Measurements from ENCODE around the gene KAT8. TPM values are rescaled to one million over a fixed set of nuclear protein-coding genes. Genes with fewer than 3 reads are reported as not detected.

KAT8 gene
- total and polyA plus RNA-seq, 2 of the 13 experiments (the other 11 are each of a cell fraction or from before 2014, with no cell fraction given), result 79.0 to 84.2 TPM

DNA sequence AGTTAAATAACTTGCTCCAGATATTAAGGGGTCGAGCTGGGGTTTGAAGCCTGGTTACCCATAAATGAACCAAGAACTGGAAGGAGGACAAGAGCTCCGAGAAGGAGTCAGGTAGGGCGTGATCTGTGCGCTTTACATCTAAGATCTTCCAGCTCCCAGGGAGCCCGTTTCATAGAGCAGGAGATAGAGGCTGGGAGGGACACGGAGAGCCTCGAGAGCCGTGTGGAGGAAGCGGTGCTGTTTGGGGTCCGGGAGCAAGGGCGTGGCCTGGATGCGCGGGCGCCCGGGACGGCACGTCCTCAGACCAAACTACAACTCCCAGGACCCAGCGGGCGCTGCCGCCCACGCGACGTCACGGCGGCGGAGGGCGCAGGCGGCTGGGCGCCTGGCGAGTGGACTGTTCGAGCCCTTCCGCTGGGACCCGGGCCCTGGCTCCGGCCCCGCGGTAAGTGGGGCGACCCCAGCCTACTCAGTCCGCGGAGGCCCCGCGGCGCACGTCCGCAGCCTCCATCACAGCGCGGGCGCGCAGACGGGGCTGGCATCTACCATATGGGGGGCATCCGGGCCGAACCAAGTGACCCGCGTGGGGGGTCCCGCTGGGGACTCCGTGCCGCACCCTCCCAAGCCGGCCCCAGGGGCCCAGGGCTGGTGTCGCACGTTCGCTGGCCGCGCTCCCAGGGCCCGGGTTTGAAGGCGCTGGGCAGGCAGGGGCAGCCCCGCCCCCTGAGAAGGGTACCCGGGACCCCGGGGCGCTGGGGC lies 9.2 kb upstream of the KAT8 start, which contains the start of gene BCKDK (continued):
- TF ChIP-seq RBFOX2 (IDR thresholded peaks at IDR 0.05; ENCODE audit: low read depth, low read length), result peak; percentile 90
- TF ChIP-seq HNRNPK (IDR thresholded peaks at IDR 0.05; ENCODE audit: low read depth, low read length, poor library complexity, severe bottlenecking), result peak; percentile 68
- TF ChIP-seq ZNF282 (IDR thresholded peaks at IDR 0.05; ENCODE audit: partially characterized antibody), result no peak
- TF ChIP-seq, protein P1, sequence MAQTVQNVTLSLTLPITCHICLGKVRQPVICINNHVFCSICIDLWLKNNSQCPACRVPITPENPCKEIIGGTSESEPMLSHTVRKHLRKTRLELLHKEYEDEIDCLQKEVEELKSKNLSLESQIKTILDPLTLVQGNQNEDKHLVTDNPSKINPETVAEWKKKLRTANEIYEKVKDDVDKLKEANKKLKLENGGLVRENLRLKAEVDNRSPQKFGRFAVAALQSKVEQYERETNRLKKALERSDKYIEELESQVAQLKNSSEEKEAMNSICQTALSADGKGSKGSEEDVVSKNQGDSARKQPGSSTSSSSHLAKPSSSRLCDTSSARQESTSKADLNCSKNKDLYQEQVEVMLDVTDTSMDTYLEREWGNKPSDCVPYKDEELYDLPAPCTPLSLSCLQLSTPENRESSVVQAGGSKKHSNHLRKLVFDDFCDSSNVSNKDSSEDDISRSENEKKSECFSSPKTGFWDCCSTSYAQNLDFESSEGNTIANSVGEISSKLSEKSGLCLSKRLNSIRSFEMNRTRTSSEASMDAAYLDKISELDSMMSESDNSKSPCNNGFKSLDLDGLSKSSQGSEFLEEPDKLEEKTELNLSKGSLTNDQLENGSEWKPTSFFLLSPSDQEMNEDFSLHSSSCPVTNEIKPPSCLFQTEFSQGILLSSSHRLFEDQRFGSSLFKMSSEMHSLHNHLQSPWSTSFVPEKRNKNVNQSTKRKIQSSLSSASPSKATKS (CRISPR knock-in tag; IDR thresholded peaks at IDR 0.05), result no peak
- TF ChIP-seq KDM1A (CRISPR knock-in tag; IDR thresholded peaks at IDR 0.05), result no peak
- TF ChIP-seq YEATS2 (CRISPR knock-in tag; IDR thresholded peaks at IDR 0.05; ENCODE audit: borderline replicate concordance), result peak; percentile 69; the same call in 1 of the 2 replicates
- peak; percentile 85 for TF ChIP-seq CREB1 (IDR thresholded peaks at IDR 0.05)
- peak; percentile 92 for TF ChIP-seq CREB1 (CRISPR knock-in tag; IDR thresholded peaks at IDR 0.05)
- TF ChIP-seq, protein P2, sequence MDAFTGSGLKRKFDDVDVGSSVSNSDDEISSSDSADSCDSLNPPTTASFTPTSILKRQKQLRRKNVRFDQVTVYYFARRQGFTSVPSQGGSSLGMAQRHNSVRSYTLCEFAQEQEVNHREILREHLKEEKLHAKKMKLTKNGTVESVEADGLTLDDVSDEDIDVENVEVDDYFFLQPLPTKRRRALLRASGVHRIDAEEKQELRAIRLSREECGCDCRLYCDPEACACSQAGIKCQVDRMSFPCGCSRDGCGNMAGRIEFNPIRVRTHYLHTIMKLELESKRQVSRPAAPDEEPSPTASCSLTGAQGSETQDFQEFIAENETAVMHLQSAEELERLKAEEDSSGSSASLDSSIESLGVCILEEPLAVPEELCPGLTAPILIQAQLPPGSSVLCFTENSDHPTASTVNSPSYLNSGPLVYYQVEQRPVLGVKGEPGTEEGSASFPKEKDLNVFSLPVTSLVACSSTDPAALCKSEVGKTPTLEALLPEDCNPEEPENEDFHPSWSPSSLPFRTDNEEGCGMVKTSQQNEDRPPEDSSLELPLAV (CRISPR knock-in tag; conservative IDR thresholded peaks at IDR 0.05; ENCODE audit: low read depth), result no peak
- TF ChIP-seq ZBTB7A (CRISPR knock-in tag; IDR thresholded peaks at IDR 0.05), result peak; percentile 70; the same call in 1 of the 2 replicates
- TF ChIP-seq BCL6 (CRISPR knock-in tag; IDR thresholded peaks at IDR 0.05), result peak; percentile 21; the same call in 1 of the 2 replicates
- no peak for TF ChIP-seq ZNF83 (CRISPR knock-in tag; IDR thresholded peaks at IDR 0.05; ENCODE audit: borderline replicate concordance)
- peak; percentile 69; the same call in 1 of the 2 replicates for TF ChIP-seq ZNF607 (CRISPR knock-in tag; IDR thresholded peaks at IDR 0.05; ENCODE audit: borderline replicate concordance)
- TF ChIP-seq, protein P3, sequence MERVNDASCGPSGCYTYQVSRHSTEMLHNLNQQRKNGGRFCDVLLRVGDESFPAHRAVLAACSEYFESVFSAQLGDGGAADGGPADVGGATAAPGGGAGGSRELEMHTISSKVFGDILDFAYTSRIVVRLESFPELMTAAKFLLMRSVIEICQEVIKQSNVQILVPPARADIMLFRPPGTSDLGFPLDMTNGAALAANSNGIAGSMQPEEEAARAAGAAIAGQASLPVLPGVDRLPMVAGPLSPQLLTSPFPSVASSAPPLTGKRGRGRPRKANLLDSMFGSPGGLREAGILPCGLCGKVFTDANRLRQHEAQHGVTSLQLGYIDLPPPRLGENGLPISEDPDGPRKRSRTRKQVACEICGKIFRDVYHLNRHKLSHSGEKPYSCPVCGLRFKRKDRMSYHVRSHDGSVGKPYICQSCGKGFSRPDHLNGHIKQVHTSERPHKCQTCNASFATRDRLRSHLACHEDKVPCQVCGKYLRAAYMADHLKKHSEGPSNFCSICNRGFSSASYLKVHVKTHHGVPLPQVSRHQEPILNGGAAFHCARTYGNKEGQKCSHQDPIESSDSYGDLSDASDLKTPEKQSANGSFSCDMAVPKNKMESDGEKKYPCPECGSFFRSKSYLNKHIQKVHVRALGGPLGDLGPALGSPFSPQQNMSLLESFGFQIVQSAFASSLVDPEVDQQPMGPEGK (CRISPR knock-in tag; IDR thresholded peaks at IDR 0.05), result 0 out of 2 replicates have a peak, but pooled peaks have one; percentile 5
- TF ChIP-seq MIER3 (CRISPR knock-in tag; IDR thresholded peaks at IDR 0.05; ENCODE audit: borderline replicate concordance), result peak; percentile 73; the same call in 1 of the 2 replicates
- TF ChIP-seq, protein P4, sequence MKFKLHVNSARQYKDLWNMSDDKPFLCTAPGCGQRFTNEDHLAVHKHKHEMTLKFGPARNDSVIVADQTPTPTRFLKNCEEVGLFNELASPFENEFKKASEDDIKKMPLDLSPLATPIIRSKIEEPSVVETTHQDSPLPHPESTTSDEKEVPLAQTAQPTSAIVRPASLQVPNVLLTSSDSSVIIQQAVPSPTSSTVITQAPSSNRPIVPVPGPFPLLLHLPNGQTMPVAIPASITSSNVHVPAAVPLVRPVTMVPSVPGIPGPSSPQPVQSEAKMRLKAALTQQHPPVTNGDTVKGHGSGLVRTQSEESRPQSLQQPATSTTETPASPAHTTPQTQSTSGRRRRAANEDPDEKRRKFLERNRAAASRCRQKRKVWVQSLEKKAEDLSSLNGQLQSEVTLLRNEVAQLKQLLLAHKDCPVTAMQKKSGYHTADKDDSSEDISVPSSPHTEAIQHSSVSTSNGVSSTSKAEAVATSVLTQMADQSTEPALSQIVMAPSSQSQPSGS (CRISPR knock-in tag; IDR thresholded peaks at IDR 0.05), result peak; percentile 46; the same call in 1 of the 2 replicates
- no peak for TF ChIP-seq HHEX (CRISPR knock-in tag; IDR thresholded peaks at IDR 0.05)
- peak; percentile 66; the same call in 1 of the 2 replicates for TF ChIP-seq FOXK1 (CRISPR knock-in tag; IDR thresholded peaks at IDR 0.05; ENCODE audit: borderline replicate concordance, low read depth)
- TF ChIP-seq CBX5 (CRISPR knock-in tag; IDR thresholded peaks at IDR 0.05; ENCODE audit: borderline replicate concordance), result 0 out of 2 replicates have a peak, but pooled peaks have one; percentile 37
- no peak for TF ChIP-seq MEIS2 (CRISPR knock-in tag; IDR thresholded peaks at IDR 0.05)
- TF ChIP-seq, protein P5, sequence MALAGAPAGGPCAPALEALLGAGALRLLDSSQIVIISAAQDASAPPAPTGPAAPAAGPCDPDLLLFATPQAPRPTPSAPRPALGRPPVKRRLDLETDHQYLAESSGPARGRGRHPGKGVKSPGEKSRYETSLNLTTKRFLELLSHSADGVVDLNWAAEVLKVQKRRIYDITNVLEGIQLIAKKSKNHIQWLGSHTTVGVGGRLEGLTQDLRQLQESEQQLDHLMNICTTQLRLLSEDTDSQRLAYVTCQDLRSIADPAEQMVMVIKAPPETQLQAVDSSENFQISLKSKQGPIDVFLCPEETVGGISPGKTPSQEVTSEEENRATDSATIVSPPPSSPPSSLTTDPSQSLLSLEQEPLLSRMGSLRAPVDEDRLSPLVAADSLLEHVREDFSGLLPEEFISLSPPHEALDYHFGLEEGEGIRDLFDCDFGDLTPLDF (CRISPR knock-in tag; IDR thresholded peaks at IDR 0.05), result peak; percentile 84

All from HepG2 (cell line).